Spleen (tissue), 11 donors: ENCODE measurements around the gene ARFGAP1. TPM values are rescaled to one million over a fixed set of nuclear protein-coding genes. Genes with fewer than 3 reads are reported as not detected.

ENCODE experiments used
- DNase-seq: peaks from one replicate; pipeline ENCODE4 v3.0.0-alpha.2; 2020
- H3K27ac ChIP-seq, 8 donors: fragments of 200-600 bp; sonication (generic) in 7 of 8; 1 replicate in 4 of 8; 2 replicates in 4 of 8; pipeline versions ENCODE4 v1.5.0 to v1.8.0; 2016 to 2021; ENCODE audit warnings: inconsistent platforms in 4 of 8, mild to moderate bottlenecking in 4 of 8, moderate library complexity in 1 of 8
- H3K27me3 ChIP-seq, 7 donors: fragments of 200-600 bp; sonication (generic) in 6 of 7; replicated peaks in 1 of 7; 1 replicate in 4 of 7; 2 replicates in 3 of 7; pipeline versions ENCODE4 v1.5.0 to v1.8.0; 2016 to 2021; ENCODE audit warnings: inconsistent platforms in 3 of 7, mild to moderate bottlenecking in 1 of 7
- H3K36me3 ChIP-seq, 6 donors: fragments of 200-600 bp; sonication (generic) in 5 of 6; 1 replicate in 4 of 6; 2 replicates in 2 of 6; pipeline versions ENCODE4 v1.5.0 to v1.8.0; 2016 to 2021; ENCODE audit warnings: inconsistent platforms in 2 of 6
- H3K4me1 ChIP-seq, 6 donors: fragments of 200-600 bp; sonication (generic) in 5 of 6; 1 replicate in 3 of 6; 2 replicates in 3 of 6; pipeline versions ENCODE4 v1.5.0 to v1.8.0; 2016 to 2021; ENCODE audit warnings: inconsistent platforms in 3 of 6
- H3K4me3 ChIP-seq, 8 donors: fragments of 200-600 bp; sonication (generic) in 7 of 8; 1 replicate in 4 of 8; 2 replicates in 4 of 8; pipeline versions ENCODE4 v1.5.0 to v1.8.0; 2016 to 2021; ENCODE audit warnings: inconsistent platforms in 4 of 8, mild to moderate bottlenecking in 4 of 8, moderate library complexity in 2 of 8
- H3K9me3 ChIP-seq, 8 donors: fragments of 200-600 bp; sonication (generic) in 7 of 8; 1 replicate in 4 of 8; 2 replicates in 4 of 8; pipeline versions ENCODE4 v1.5.0 to v1.8.0; 2016 to 2021; ENCODE audit warnings: inconsistent platforms in 4 of 8
- CTCF ChIP-seq, 11 experiments: fragments of 200-600 bp in 7 of 11; fragments of 450-650 bp in 4 of 11; sonication (generic) in 4 of 11; IDR thresholded peaks in 8 of 11; conservative IDR thresholded peaks in 3 of 11; 1 replicate in 7 of 11; 2 replicates in 4 of 11; pipeline versions ENCODE4 v1.4.0 to v1.8.0; 2016 to 2021; ENCODE audit warnings: antibody characterized with exemption in 11 of 11, inconsistent platforms in 4 of 11, mild to moderate bottlenecking in 1 of 11
- POLR2A ChIP-seq, 3 donors: fragments of 450-650 bp; IDR thresholded peaks; one replicate each; pipeline ENCODE4 v1.5.1; 2017; ENCODE audit warnings: antibody characterized with exemption in 3 of 3, mild to moderate bottlenecking in 1 of 3
- POLR2AphosphoS5 ChIP-seq, 3 donors: sonication (generic); formaldehyde crosslinking; IDR thresholded peaks; one replicate each; pipeline ENCODE4 v1.5.1; 2017; ENCODE audit warnings: antibody characterized with exemption in 3 of 3
- WGBS, 5 donors: extraction: QIAGEN DNeasy Blood & Tissue Kit in 3 of 5; methylation state at CpG; one replicate each; pipeline versions ENCODE4 v1.1.5 to v1.1.7; 2013 to 2018; 5-methylcytosine and 5-hydroxymethylcytosine counted together
- intact Hi-C: fragments of 100-400 bp; cut with DNase I; formaldehyde crosslinking; loops from one replicate; pipeline ENCODE4 v1.15.0; 2023; ENCODE audit warnings: low total_unique reads
- polyA plus RNA-seq, 3 donors: library from polyadenylated mRNA; stranded (reverse); fragments of 200-250 nt; gene quantifications; one replicate each; pipeline ENCODE4 v1.2.1, GENCODE V29; 2013
- total RNA-seq, 7 donors: library from RNA; depleted of rRNA in 3 of 7; stranded (reverse); fragments of >200 nt in 3 of 7; fragmentation: NEBNext Ultra II Directional in 4 of 7; extraction: Animal tissue kit (Norgen Biotek cat#: 25700) in 4 of 7; gene quantifications; one replicate each; pipeline versions ENCODE4 v1.1.0 to v1.2.1, GENCODE V29; 2016 to 2021
- donor health status: healthy with polysubstance abuse.
- donor health status: DM: no; HTN: no; CAD: no; lungs with moderate emphysema.
- donor health status: DM: no; HTN: no; CAD: no.
- donor health status: Bipolar disorder and iron deficiency.
- donor health status: healthy.
- donor health status: DM: no; HTN: no; CAD: no.
- donor health status: DM: yes; HTN: yes; CAD: no.

The ARFGAP1 gene
- total and polyA plus RNA-seq, 10 donors: 44.4 to 165 (median 96.1) TPM

GRCh38 chr20:63224412-63225081 is 48.1 kb upstream of the ARFGAP1 start:
- TF ChIP-seq POLR2A (IDR thresholded peaks at IDR 0.05) (no peak), POLR2AphosphoS5 (IDR thresholded peaks at IDR 0.05) (no peak), CTCF (IDR thresholded peaks at IDR 0.05 in 8 of 11, conservative IDR thresholded peaks at IDR 0.05 in 3 of 11) (no peak)
- WGBS, 5 donors: 43 to 57% (median 49%) methylated on average over 7 to 16 of the region's 16 CpGs
- Histone ChIP-seq H3K36me3 (no peaks in the 10 kb centered on the region), H3K27me3 (peaks cover 0 to 39% (median 12%) of the 10 kb centered on the region in 7 donors), H3K27ac (no peak overlapping the region), H3K4me3 (no peak overlapping the region), H3K9me3 (no peaks in the 10 kb centered on the region), H3K4me1 (no peaks in the 10 kb centered on the region)
- no peak for DNase-seq
- intact Hi-C loops: no loop called here

GRCh38 chr20:63225082-63225454 is 47.5 kb upstream of the ARFGAP1 start:
- intact Hi-C loops: no loop called here
- no peak overlapping the region for H3K4me3 ChIP-seq
- H3K36me3 ChIP-seq: no peaks in the 10 kb centered on the region
- H3K27me3 ChIP-seq: peaks cover 0 to 41% (median 16%) of the 10 kb centered on the region in 7 donors
- H3K9me3 ChIP-seq: no peaks in the 10 kb centered on the region
- no peak overlapping the region for H3K27ac ChIP-seq
- H3K4me1 ChIP-seq: no peaks in the 10 kb centered on the region
- no peak for DNase-seq
- 43 to 56% (median 45%) methylated on average over 7 of the region's 7 CpGs for WGBS, 5 donors
- TF ChIP-seq POLR2A (IDR thresholded peaks at IDR 0.05): no peak
- no peak for TF ChIP-seq POLR2AphosphoS5 (IDR thresholded peaks at IDR 0.05)
- no peak for TF ChIP-seq CTCF (IDR thresholded peaks at IDR 0.05 in 8 of 11, conservative IDR thresholded peaks at IDR 0.05 in 3 of 11)

GRCh38 chr20:63226042-63226943 is 46.3 kb upstream of the ARFGAP1 start:
- H3K27ac ChIP-seq: no peak overlapping the region
- 74 to 85% (median 82%) methylated on average over 15 to 19 of the region's 19 CpGs for WGBS, 5 donors
- intact Hi-C loops: no loop called here
- H3K27me3 ChIP-seq: peaks cover 0 to 44% (median 27%) of the 10 kb centered on the region in 7 donors
- no peaks in the 10 kb centered on the region for H3K9me3 ChIP-seq
- no peaks in the 10 kb centered on the region for H3K36me3 ChIP-seq
- no peaks in the 10 kb centered on the region for H3K4me1 ChIP-seq
- no peak for DNase-seq
- TF ChIP-seq POLR2A (IDR thresholded peaks at IDR 0.05) (no peak), POLR2AphosphoS5 (IDR thresholded peaks at IDR 0.05) (no peak), CTCF (IDR thresholded peaks at IDR 0.05 in 8 of 11, conservative IDR thresholded peaks at IDR 0.05 in 3 of 11) (no peak)
- no peak overlapping the region for H3K4me3 ChIP-seq

GRCh38 chr20:63227260-63227659 is 45.4 kb upstream of the ARFGAP1 start:
- Histone ChIP-seq H3K9me3 (no peaks in the 10 kb centered on the region), H3K27ac (no peak overlapping the region), H3K27me3 (peaks cover 0 to 54% (median 33%) of the 10 kb centered on the region in 7 donors), H3K4me1 (no peaks in the 10 kb centered on the region), H3K4me3 (no peak overlapping the region), H3K36me3 (no peaks in the 10 kb centered on the region)
- DNase-seq: no peak
- intact Hi-C loops: no loop called here
- no peak for TF ChIP-seq CTCF (IDR thresholded peaks at IDR 0.05 in 8 of 11, conservative IDR thresholded peaks at IDR 0.05 in 3 of 11)
- TF ChIP-seq POLR2AphosphoS5 (IDR thresholded peaks at IDR 0.05): no peak
- no peak for TF ChIP-seq POLR2A (IDR thresholded peaks at IDR 0.05)
- WGBS, 5 donors: 82 to 95% (median 93%) methylated on average over 4 to 5 of the region's 5 CpGs
